Activated CD8-positive, alpha-beta memory T cell treated with anti-CD3 and anti-CD28 coated beads, Interleukin-2, amount 50 U/mL, for 24 hours (primary cell): ENCODE measurements around the gene CLGN.

Experiments used
- DNase-seq: peaks from one replicate; pipeline ENCODE4 v3.0.0-alpha.2; 2020; ENCODE audit errors: extremely low read depth

CLGN gene

DNA sequence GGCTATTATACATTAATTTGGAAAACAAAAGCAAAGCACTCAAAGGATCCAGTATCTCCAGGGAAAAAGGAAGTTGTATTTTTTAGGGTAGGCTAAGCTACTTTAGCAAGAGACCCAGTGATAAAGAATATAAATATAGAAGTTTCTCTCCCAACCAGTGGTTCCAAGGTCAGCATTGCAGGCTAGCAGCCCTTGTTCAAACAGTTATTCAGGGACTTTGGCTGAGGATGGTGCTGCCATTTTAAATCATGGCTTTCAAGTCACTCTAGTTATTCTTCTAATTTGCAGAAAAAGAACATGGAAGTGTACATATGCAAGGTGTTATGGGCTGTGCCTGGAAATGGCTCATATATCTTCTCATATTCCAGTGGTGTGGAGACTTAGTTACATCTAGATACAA is 44.7 kb downstream of the CLGN start:
- DNase-seq, result no peak

DNA sequence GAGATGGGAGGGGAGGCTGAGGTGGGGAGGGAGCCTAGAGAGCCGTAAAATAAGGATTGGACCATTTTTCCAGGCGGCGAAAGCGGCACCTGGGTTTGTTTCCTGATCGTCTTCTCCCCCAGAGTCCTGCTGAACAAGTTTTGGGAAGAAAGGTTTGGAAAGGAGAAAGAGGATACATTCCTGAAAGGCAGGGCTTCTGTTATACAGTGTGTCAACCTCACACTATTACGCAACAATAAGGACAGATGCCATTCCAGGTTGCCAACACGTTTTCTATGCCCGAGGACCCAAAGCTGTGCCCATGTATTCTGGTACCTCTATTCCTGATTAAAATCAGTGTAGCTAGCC is 53.3 kb downstream of the CLGN start:
- no peak for DNase-seq

DNA sequence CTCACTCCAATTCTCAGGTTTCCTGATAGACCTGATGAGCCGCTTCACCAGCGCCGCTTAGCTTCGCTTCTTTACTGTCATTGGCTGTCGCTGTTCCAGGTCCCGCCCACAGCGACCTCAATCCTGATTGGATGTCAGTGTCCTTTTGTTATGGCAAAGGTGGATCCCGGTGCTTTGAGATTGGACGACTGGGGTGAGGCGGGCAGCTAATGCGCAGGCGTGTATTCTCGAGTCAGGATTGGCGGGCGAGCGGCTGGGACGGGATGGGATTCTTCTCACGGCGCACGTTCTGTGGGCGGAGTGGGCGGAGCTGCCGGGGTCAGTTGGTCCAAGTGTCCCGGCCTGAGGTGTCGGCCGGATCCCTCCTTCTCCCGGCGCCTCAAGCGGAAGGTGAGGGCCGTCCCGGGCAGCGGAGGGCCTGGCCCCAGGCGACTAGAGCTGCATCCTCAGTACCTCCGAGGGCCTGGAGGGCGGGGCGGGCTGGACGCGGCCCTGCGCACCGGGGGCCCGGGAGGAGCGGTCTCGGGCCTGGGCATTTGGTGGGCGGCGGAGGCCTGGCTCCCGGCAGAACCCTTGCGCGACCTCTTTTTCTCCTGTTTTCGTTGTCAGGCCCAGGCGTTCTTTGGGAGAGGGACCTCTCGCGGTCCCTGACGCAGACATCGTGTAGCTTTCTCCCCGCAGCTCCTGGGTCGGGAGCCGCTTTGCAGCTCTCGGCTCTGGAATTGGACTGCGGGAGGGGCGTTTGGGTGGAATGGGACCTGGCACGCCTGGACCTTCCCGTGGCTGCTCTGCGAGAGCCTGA is 53.9 kb downstream of the CLGN start, which contains the start of gene SCOC:
Gene SCOC (plus strand): TSS at position 319 of the 802 bp plus-strand sequence. CDS start 5,525 bp downstream, outside the sequence.
- peak; percentile 98 for DNase-seq

DNA sequence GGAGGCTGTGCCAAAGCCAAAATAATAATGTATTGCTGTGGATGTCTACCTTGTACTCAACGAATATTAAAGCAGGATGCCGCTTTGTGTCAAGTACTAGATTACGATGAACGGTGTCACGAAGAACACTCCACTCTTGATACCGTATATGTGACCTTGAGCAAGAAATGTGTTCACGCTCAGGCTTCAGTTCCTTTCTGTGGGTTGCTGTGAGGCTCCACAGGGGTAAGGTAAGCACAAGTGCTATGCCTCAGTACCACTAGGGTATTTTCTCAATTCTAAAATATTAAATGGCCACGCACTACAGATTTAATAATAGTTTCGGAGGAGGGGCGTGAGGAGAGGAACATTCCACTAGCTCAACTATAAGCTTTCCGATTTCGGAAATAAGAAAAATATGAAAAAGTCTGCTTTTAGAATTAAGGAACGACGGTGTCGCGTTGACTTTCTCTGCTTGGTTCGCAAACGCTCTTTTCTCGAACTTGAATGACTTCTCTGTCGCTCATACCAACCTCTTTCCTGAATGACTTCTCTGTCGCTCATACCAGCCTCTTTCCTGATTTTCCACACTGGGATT is 54.6 kb downstream of the CLGN start:
- DNase-seq, result no peak

DNA sequence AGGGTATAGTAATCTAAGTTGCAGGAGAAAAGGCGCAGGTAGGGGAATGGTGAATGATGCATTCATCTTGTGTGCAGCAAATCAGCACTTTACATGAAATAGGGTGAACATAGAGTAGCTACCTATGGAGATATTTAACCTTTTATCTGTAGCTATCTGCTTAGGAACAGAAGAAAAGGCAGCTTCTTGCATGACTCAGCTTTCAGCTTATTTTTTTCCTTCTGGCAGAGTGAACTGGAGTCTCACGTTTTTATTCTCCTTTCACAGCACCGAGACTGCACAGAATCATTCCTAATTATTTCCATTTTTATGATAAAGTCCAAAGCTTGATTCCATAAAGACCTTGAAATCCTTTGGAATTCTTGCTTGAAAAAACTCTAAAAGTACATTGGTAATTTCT is 58.8 kb downstream of the CLGN start:
- DNase-seq, result no peak

DNA sequence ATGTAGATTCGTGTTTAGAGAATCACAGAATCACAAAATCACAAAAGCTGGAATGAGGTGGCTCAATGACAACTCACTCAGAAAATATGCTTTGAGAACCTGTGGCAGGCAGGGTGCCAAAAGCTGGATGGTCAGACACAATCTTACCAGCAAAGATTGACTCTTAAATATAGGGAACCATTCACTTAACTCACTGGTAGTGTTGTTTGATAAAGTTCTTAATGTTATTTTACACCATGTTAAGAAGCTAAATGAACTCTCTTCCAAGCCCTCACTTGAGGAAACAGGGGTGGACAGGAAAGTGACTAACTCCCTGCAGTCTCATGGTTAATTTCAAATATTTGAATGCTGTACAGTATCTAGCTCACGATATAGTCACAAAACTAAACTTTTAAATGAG is 59.7 kb downstream of the CLGN start:
- DNase-seq, result no peak

DNA sequence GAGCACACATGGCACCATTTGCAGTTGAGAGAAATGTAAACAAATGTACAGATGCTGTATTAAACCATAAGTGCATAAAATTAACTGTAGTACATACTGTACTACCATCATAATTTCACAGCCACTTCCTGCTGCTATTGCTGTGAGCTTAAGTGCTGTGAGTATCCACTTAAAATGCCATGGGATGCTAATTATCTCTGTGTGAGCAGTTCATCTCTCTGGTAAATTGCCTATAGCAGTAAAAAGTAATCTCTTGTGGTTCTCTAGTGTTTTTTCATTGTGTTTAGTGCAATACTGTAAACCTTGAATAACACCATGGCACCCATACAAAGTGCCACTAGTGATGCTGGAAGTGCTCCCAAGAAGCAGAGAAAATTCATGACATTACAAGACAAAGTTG is 63.9 kb downstream of the CLGN start:
- DNase-seq, result no peak

DNA sequence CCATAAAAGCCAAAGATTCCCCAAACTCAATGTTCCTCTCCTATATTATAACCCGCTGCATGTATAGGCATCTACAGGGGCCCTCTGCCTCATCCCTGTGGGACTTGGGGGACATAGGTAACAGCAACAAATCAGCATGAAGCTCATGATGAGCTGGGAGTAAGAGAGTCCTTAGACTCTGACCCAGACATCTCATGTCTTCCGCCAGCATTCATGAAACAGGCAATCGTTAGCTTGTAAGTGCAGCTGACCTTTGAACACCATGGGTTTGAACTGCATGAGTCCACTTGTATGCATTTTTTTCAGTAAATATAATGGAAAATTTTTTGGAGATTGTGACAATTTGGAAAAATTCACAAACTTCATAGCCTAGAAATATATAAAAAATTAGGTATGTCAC is 64.4 kb downstream of the CLGN start:
- no peak for DNase-seq

DNA sequence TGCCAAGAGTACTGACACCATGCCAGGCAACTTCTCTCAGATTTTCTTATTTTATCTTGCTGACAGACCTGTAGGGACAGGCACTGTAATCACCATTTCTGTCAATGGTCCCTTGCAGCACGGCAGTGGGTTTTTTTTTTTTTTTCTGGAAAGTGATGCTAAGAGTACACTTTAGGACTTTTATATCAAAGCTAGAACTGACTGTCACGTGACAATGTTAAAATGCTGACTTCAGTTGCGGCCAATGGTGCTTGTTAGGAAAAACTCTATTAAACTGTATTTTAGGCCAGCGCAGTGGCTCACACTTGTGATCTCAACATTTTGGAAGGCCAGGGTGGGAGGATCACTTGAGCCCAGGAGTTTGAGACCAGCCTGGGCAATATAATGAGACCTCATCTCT is 66.3 kb downstream of the CLGN start:
- no peak for DNase-seq

DNA sequence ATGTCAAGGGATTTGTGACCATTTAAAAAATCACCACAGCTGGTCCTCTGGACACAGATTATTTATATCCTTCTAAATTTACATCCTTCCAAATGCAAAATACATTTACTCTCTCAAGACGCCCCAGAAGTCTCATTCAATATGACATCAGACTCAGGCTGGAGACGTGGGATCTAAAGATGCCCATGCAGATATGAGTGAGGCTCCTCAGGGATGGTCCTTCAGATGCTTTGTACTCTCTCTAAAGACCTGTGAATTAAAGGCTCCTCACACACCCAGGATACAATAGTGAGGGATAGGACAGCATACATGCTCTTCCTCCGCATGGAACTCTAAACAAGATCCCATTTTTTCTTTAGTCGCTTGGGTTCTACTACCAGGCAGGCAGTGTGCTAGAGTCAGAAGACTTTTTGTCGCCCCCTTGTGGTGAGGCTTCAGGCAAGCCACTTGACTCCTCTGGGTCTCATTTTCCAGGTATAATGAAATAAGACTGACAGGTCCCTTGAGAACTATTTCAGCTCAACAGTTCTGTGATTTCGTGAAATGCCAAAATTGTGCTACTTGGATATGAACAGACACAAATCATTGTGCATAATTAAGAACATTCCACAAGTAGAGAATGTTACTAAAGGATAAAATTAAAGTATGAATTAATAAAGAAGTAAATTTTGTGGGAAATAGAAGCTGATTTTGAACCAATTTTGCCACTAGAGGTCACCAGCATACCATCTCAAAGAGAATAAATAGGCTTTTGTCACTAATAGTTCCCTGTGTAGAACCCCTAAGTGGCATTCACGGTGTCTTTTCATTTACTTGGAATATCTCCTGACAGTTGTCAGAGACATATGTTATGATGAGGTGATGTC is 67.7 kb downstream of the CLGN start:
- DNase-seq, result peak; percentile 47

DNA sequence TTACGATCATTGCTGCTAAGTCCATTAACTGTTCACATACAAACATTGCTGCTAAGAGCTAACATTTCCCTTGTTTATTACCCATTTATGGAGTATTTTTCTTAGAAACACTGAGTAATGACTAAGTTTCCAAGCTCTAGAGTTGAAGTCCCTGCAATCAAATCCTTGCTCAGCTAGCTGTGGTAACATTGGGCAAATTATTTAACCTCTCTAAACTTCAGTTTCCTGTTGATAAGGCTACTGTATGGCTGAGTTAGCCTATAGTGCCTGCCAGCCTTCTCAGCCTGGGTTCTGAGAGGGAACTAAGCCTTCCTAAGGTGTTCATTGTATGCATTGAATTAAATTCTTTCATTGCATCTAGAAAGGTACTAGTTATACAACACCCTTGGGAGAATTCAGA is 69.2 kb downstream of the CLGN start:
- no peak for DNase-seq

DNA sequence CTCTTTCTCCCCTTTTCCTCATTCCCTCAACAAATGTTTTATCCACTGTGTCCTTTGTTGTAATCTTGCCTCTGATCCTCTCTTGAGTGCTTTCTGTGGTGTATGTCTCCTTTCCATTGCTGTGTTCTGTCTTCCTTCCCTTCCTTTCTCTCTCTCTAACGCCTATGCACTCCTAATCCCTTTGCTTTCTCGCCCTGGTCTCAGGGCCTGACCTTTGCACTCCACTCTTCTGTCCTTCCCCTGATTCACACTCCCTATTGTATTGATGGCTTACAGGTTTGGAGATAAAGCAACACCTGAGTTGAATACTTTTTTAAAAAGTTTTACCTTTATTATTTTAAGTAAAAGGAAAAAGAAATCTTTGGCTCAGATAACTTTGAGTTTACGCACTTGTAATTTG is 69.6 kb downstream of the CLGN start:
- DNase-seq, result no peak

DNA sequence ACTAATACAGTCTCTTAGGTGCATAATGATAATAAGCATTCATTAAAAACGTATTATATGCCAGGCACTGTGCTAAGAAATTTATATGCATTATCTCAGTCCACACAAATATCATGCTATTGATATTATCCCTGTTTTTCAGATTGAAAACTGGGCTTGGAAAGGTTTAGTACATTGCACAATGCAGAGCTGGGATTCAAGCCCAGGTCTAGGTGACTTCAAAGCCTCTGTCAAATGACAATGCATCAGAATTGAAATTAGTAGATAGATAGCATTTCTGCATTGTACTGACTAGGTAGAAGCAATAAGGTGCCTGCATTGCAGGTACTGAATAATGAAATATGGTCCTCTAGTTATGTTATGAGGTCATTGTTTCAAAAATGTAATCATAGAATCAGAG is 72.2 kb downstream of the CLGN start:
- DNase-seq, result no peak

DNA sequence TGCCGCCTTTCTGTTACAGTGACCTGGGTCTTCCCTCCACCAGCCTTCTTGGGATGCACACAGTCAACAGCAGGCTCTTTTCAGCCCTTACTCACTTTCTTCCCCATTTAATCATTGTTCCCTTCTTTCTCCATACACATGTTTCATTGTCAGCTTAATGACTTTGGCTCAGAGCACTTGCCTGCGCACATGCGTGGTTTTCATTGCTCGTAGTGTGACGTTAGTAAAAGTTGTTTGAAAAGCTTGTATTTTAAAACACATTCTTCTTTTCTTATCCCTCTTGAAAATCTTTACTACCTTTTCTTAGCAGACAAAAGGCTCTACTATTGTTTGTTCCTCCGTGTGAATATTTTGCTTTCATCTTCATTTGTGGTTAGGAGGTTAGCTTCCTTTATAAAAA is 73.7 kb downstream of the CLGN start:
- DNase-seq, result no peak

DNA sequence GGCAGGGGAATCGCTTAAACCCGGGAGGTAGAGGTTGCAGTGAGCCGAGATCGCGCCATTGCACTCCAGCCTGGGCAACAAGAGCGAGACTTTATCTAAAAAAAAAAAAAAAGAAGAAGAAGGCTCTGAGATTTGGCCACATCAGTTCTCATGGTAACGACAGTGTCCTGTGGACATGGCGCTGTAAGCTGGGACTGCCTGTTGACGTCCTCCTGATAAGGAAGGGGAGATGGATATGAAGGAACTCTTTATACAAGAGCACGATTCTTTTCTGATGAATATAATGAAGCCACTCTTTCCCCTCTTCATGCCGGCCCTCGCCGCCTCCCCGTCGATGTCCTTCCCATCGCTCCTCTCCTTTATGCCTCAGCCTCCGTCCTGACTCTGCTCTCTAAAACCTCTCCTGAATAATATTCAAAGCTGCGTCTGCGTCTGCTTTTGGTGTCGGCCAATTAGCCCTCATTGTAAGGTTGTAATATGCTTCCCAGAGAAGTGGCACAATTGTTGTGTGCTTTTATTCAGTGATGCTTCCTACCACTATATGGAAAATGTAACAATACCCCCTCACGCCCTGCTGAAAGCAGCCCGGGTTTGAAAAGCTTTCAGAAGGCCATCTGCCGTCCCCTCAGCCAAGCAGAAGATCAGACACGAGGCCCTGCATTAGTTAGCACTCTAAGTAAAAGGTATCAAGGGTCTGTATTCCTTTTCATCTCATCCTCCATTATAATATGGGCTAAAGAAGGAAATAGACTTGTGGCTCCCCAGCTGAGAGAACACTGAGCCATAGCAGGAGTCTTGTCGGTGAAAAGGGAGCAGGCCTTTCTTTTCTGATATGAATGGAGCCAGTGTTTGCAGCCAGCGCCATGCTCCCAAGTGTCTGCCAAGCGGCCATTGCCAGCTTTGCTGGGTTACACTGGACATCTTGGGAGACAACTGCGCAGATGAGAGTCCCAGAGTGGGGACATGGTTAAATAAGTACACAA is 76.1 kb downstream of the CLGN start:
- no peak for DNase-seq

DNA sequence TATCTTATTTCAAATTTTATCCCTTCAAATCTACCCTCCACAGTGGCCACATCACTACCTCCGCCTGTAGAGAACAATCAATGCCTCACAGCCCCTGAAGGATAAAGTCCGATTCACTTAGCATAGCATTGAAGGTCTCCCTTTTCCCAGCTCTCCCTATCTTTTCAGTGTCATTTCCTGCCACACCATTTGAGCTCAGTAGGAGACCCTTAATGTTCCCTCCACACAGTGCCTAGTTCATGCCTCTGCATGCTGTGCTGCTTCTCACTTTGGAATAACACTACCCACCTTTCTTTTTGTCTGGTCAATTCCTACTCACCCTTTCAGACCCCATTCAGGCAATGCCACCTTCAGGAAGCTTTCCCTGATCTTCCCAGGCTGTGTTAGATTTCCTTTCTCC is 77.6 kb downstream of the CLGN start:
- DNase-seq, result no peak

DNA sequence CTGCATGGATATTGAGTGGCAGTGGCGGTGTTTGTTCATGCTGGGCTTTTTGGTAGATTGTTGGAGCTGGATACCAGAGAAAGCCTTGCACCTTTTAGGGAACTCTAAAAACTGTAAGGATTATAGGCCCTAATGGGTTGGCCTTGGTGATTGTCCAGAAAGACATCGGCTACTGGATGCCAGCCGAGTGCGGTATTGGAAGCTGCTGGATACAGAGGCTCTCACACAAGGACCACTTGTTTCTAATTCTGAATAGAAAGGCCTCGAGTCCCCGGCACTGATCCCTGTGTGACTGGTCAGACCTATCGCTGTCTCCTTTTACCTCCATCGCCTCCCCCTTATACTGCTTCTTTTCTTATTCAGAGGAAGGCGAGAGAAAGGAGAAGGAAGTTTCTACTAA is 81.3 kb downstream of the CLGN start:
- no peak for DNase-seq

DNA sequence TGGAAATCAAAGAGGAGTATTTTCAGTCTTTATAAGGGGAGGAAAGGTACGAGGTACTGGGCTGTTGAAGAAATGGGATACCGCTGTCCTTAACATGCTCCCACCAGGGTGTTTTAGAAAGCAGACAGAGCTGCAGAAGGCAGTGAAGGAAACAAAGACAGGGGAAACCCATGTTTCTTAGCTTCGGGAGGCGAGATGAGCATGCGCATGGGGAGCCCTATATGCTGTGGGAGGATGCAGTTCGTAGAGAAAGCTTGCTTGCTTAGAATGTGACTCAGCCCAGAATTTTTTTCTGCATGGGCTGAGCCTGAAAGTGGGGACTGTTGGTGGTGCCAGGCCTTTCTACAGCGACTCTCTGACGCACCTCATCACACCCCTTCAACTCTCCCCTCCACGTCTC is 82.8 kb downstream of the CLGN start:
- DNase-seq, result no peak

DNA sequence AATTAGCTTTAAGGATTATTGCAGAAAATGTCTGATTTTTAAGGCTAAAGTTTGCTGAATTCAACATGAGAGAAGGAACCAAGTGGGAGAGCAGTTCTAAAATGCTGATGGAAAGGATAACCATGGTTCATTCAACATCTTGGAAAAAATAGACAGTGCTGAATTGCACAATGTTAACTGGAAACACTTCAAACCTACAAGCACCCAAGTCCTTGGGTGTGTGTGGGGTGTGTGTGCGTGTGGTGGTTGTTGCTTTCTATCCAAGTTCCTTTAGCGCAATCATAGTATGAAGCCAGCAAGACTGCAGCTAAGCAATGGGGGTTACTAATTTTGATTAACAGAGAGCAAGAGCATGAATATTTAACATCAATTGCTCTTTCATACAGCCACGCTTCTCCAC is 83.3 kb downstream of the CLGN start:
- no peak for DNase-seq

DNA sequence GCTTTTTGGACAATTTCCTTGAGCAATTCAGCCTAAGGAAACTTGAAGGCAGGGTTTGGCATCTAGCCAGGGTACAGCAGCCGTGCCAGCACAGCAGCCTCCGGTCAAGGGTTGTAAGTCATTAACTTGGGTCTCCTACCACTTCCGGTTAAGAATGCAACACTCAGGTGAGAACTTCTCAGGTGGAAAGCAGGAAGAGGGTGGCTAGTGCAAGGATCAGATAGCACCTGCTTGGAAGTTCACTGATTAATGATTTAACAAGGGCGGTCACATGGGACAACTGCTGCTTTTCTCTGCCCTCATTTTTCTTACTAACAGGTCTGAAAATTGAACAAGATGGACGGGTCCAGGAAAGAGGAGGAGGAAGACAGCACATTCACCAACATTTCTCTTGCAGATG is 84.1 kb downstream of the CLGN start:
- no peak for DNase-seq

DNA sequence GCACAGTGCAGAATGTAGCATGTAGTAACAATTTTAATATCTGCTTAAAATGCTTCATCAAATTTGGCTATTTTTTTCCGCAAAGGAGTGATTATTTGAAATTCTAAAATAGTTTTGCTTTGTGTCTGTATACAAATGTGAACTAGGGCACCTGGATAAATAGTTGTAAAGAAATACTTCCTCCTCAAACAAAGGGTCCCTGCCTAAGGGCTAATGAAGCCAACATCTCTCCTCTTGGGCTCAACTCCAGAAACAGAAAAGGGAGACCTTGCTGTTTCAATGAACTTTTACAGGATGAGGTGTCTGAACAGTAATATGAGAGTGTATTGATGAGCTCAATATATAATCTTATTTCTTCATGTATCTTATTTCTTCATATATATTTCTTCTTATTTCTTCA is 84.8 kb downstream of the CLGN start:
- no peak for DNase-seq
